ENCODE measurements around the gene ANKRD18B.
A peak's percentile ranks its signal among the peaks of the same experiment; 100 is the strongest.
"Not testable (repeated sequence)": the region's sequence is repeated elsewhere in the genome, so short reads cannot be mapped to it uniquely, and the experiment has no call there.

Gene ANKRD18B

GRCh38 chr9:33535541-33535940 is 11.5 kb downstream of the ANKRD18B start:
- DNase-seq = no peak

DNA sequence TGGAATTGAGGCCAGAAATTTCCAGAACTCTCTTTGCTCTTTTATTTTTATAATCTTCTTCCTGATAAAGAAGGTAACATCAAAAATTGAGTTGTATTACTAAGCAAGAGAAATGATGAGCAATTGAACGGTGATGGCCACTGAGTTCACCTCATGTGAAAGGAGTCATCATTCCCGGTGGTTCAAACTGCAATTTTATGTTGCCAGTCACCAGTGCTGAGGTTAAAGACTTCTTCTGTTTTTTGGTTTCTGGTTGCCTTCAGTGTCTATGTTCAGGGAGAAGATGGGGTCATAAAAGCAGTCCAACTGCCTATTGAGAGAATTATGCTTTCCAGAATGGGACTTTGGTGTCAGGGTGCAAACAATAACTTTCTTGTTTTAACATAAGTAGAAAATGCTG is 19.4 kb downstream of the ANKRD18B start:
- not testable (repeated sequence) for DNase-seq

GRCh38 chr9:33545715-33546114 is 21.7 kb downstream of the ANKRD18B start:
- DNase-seq = not testable (repeated sequence)

DNA sequence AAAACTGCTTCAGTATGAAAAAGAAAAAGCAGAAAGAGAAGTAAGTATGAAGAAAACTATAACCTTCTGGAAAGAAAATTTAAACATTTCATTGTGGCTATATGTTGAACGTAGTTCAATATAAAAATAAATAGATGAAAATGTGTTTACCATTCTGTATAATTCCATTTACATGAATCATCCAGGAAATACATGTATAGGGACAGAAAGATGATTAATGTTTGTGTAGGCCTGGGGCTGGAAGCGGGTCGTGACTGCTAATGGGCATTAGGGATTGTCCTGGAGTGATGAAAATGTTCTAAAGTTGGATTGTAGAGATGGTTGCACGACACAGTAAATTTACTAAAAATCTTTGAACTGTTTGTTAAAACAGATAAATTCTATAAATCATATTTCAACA is 24.8 kb downstream of the ANKRD18B start:
- DNase-seq = not testable (repeated sequence)

DNA sequence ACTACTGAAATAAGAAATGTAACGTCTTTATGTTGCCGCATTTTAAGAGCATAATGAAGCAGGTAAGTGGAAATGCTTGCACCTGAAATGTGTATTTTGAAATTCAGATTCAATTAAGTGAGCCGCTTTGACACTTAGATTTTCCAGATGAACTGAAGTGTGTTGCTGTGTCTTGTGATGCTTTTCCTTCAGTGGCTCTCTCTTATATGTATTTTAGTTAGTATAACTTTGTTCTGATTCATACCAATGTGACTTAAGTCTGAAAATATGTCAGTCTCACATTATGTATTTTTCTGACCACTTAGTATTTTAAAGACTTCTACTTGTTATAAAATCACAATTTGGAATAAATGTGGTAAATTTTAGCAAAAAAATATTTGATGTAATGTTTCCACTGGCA is 25.4 kb downstream of the ANKRD18B start:
- DNase-seq = not testable (repeated sequence)

DNA sequence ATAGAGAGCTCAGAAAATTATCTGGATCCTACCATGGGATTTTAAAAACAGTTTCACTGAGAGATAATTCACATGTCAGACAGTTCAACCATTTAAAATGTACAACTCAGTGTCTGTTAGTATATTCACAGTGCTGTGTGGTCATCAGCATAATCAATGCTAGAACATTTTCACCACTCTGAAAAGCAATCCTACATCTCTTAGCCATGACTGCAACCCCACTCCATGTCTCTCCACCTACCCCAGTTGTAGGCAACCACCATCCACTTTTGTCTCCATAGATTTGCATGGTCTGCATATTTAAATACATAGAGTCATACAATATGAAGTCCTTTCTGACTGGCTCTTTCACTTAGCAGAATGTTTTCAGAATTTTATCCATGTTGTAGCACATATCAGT is 27.1 kb downstream of the ANKRD18B start:
- not testable (repeated sequence) for DNase-seq

DNA sequence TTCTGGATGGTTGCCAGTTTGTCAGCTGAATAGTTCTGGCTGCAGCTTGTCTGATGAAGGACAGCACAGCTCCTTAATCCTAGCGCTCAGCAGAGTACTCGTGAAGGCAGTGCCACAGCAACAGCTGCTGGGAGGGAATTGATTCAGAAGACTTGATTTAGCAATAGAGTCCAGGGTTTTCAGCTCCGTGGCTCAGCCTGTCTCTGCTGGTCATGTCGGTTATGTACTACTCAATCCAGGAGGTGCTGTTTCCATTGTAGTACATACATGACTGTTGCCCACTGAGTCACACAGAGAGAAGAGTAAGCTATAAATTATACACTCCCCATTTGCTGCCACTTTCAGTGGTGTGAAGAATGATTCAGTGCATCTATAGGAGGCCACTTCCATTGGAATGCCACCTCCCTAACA is 28.3 kb downstream of the ANKRD18B start:
- DNase-seq = not testable (repeated sequence)

GRCh38 chr9:33560217-33560616 is 36.2 kb downstream of the ANKRD18B start:
- DNase-seq = not testable (repeated sequence)

DNA sequence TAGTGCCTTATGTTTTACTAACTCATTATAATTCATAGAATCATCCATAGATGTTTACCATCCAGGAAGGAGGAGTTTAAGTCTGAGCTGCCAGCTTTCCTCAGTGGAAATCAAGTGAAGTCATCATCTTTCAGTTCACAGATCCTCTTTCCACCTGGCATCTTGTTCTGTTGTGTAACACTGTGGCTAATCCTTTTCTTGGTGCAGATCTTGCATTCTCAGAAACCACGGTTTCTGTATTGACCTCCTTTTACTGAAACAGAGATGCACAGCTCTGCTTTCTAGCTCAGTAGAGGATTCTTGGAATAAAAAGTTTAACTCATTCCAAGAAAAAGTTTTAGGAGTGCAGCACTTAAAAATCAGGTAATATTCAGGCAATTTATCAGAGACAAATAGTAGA is 38.1 kb downstream of the ANKRD18B start:
- not testable (repeated sequence) for DNase-seq

DNA sequence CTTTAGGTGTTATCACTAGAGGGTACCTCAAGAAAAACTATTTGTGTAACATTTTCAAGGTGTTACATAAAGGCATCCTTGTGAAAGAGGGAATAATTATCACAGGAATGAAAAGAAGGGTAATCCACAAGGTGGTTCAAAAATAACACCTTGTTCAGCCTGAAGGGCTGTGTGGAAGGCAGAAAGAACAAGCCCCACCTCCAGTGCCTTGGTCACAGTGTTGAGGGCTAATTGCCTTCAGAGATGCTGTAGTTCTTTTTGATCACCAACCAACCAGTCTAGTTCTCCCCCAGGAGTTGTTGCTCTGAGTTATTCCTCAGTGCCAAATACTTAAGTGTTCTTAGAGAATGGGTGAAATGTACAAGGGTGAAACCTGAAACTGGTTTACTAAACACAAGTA is 43.7 kb downstream of the ANKRD18B start:
- DNase-seq = not testable (repeated sequence)

DNA sequence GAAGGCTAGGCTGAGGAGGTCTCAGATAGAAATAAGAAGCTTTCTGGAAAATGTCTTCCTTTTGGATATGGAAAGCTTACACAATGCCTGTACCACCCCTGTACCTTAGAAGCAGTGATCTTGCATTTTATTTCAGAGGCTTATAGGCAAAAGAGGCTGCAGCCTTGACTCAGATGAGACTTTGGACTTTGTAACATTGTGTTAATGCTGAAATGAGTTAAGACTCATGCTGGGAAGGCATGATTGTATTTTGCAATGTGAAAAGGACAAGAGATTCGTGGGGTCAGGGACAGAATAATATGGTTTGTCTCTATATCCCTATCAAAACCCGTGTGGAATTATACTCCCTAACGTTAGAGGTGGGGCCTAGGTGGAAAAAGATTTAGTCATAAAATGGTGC is 53.7 kb downstream of the ANKRD18B start:
- not testable (repeated sequence) for DNase-seq

- not testable (repeated sequence) for DNase-seq
Observed at GRCh38 chr9:33579996-33580395, 55.9 kb downstream of the ANKRD18B start.

GRCh38 chr9:33582686-33583085 is 58.6 kb downstream of the ANKRD18B start:
- DNase-seq = not testable (repeated sequence)

DNA sequence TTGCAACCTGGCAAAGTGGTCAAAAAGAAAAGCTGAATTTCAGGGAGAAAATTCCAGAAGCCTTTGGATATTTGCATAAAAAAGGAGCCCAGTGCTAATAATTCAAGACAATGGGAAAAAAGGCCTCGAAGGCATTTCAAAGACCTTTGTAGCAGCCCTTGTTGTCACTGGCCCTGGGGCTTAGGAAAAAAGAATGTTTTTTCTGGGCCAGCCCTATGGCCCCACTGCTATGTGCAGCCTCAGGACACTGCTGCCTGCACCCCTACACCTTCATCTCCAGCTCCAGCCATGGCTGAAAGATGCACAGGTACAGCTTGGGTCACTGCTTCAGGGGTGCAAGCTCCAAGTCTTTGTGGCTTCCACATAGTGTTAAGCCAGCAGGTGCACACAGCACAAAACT is 62.1 kb downstream of the ANKRD18B start:
- not testable (repeated sequence) for DNase-seq

DNA sequence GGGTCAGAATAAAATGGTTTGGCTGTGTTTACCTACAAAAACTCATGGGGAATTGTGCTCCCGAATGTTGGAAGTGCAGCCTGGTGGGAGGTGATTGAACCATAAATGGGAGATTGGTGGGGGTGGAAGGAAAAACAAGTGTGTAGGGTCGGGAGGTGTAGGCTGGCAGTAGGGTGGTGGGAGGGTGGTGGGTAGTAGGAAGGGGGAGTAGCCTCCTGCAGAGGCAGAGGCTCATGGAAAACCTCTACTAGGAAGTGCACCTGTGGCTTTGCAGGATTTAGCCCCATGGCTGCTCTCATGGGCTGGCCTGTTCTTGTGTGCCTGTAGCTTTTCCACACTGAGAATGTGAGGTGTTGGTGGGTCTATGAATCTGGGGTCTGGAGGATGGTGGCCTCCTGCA is 63.7 kb downstream of the ANKRD18B start:
- DNase-seq = not testable (repeated sequence)

DNA sequence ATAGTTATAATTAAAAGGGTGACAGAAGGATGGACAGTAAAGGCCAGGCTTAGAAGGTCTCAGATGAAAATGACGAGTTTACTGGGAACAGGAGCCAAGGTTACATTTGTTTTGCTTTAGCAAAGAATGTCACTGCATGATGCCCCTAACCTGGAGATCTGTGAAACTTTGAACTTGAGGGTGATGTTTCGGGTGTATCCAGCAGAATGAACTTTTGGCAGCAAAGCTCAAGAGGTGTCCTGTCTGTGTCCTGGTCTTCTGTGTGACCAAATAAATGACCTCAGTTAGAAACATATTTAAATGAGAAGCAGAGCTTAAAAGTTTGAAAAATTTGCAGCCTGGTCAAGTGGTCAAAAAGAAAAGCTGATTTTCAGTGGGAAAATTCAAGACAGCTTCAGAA is 64.8 kb downstream of the ANKRD18B start:
- DNase-seq = not testable (repeated sequence)

DNA sequence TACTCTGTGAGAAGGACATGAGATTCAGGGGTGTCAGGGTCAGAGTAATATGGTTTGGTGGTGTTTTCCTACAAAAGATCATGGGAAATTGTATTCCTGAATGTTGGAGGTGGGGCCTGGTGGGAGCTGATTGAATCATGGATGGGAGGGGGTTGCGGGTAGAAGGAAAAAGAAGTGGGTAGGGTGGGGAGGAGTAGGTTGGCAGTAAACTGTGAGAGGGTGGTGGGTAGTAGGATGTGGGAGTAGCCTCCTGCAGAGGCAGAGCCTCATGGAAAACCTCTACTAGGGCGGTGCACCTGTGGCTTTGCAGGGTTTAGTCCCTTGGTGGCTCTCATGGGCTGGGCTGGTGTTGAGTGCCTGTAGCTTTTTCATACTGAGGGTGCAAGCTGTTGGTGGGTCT is 66.8 kb downstream of the ANKRD18B start:
- DNase-seq = not testable (repeated sequence)

DNA sequence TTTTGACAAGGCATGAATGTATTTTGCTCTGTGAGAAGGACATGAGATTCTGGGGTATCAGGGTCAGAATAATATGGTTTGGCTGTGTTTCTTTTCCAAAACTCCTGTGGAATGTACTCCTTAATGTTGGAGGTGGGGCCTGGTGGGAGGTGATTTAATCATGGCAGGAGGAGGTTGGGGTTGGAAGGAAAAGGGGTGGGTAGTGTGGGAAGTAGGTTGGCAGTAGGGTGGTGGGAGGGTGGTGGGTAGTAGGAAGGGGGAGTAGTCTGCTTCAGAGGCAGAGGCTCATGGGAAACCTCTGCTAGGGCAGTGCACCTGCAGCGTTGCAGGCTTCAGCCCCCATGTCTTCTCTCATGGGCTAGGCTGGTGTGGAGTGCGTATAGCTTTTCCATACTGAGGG is 72.9 kb downstream of the ANKRD18B start:
- DNase-seq = not testable (repeated sequence)

- peak in 1 of 6 experiments; percentile 18 for DNase-seq
Observed at GRCh38 chr9:33597386-33597785, 73.3 kb downstream of the ANKRD18B start.

DNA sequence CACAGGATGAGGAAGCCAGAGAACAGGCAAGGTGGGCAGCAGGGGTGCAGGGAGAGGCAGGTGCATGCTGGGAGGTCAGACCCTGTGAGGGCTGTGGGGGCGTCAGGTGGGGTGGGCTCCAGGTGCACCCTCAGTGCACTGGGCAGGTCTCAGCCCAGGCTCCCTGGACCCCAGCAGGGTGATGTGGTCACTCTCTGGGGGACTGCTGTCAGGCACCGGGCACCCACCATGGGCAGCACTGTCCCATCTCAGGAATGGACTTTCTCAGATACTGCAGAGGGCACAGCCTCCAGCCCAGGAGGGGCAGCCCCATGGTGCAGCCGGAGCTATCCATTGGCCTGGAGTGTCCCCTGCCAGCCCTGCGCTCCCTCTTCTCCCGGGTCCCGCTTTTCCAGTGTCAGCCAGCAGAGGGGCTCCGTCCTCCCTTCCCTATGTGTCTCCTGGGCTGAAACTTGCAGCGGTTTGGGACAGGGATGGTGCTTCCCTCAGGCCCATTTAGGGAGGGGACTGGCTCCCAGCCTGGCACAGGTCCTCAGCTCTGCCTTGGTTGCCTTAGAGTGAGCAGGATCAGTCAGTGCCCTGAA is 74.8 kb downstream of the ANKRD18B start:
- not testable (repeated sequence) for DNase-seq

DNA sequence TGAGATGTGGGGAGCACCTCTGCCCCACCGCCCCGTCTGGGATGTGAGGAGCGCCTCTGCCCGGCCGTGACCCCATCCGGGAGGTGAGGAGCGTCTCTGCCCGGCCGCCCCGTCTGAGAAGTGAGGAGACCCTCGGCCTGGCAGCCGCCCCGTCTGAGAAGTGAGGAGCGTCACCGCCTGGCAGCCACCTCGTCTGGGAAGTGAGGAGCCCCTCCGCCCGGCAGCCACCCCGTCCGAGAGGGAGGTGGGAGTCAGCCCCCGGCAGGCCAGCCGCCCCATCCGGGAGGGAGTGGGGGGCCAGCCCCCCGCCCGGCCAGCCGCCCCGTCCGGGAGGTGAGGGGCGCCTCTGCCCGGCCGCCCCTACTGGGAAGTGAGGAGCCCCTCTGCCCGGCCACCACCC is 76.9 kb downstream of the ANKRD18B start:
- not testable (repeated sequence) for DNase-seq

DNA sequence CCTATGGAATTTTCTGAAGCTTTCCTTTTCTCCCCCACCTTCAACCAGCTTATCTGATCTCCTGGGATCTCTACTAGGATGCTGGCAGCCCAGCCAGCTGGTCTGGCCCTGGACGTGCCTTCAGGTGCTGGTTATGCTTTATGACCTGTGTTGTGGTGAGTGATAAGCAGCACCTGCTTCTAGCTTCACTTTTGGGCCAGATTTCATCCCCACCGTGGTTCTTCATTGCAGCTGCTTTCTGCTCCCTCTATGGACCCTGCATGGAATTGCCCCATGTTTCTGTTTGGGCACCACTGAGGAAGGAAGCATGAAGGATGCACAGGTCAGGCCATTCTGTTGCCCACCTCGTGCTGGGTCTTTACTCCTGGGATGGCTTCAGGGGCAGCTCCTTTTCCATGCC is 80.2 kb downstream of the ANKRD18B start:
- DNase-seq = not testable (repeated sequence)

- DNase-seq = not testable (repeated sequence)
Observed at GRCh38 chr9:33604936-33605335, 80.9 kb downstream of the ANKRD18B start.

- no peak for DNase-seq
Observed at GRCh38 chr9:33611358-33611757, 87.3 kb downstream of the ANKRD18B start.

DNA sequence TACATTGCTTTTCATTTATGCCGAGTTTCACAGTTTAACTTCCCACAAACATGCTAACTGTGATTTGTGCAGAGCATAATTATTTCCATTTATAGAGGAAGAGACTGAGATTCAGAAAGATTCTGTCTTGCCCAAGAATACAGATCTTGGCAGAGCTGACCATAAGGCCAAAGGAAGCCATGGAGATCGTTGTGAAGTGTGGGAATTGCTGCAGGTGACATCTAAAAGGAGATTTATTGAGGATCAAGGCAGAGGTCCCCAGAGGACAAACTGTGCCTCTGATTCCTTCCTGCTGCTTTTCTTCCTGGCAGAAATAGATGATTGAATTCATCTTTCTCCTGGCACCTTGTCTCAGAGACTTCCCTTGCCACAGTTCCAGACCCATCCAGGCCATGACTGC is 88.4 kb downstream of the ANKRD18B start:
- DNase-seq = not testable (repeated sequence)
